H1 (cell line): ENCODE data around the gene TUT4. TPM values are rescaled to one million over a fixed set of nuclear protein-coding genes. Genes with fewer than 3 reads are reported as not detected.

ENCODE experiments used
- CTCF ChIA-PET: fragments of 300-600 bp; sonication (Branson Sonifier 250); formaldehyde crosslinking; loops from one replicate; lab custom pipeline; 2021; ENCODE audit not compliant: partially characterized antibody; lab: Charles Lee
- POLR2A ChIA-PET: fragments of 300-600 bp; sonication (Branson Sonifier 250); formaldehyde crosslinking; loops from one replicate; lab custom pipeline; 2021; ENCODE audit warnings: inconsistent platforms; ENCODE audit not compliant: partially characterized antibody; lab: Charles Lee
- DNase-seq, 2 experiments: peaks; one replicate each; pipeline versions ENCODE4 v3.0.0 to v3.0.0-alpha.2; 2010 to 2022; ENCODE audit warnings: low spot score in 2 of 2, low read depth in 1 of 2, mixed read lengths in 1 of 2
- FAIRE-seq: peaks from 2 replicates; lab custom pipeline; 2011; peaks lifted over from hg19 to GRCh38; lab: Jason Lieb, UNC
- H2AFZ ChIP-seq: 2 replicates; pipeline ENCODE4 v1.8.1; 2012; ENCODE audit warnings: low read length, inconsistent platforms
- H2AK5ac ChIP-seq: 2 replicates; pipeline ENCODE4 v1.6.1; 2013; ENCODE audit warnings: low read depth, low read length
- H2BK120ac ChIP-seq: replicated peaks from 2 replicates; pipeline ENCODE3; 2013; ENCODE audit warnings: low read depth, low read length, inconsistent platforms
- H2BK12ac ChIP-seq: 2 replicates; pipeline ENCODE4 v1.6.1; 2013; ENCODE audit warnings: low read depth, low read length
- H2BK15ac ChIP-seq: 2 replicates; pipeline ENCODE4 v1.6.1; 2013; ENCODE audit warnings: low read length
- H2BK20ac ChIP-seq: 2 replicates; pipeline ENCODE4 v1.6.1; 2013; ENCODE audit warnings: low read length
- H2BK5ac ChIP-seq: 2 replicates; pipeline ENCODE4 v1.6.1; 2013; ENCODE audit warnings: low read depth, low read length
- H3K14ac ChIP-seq: 2 replicates; pipeline ENCODE4 v1.6.1; 2013; ENCODE audit warnings: inconsistent platforms; ENCODE audit not compliant: insufficient read length
- H3K18ac ChIP-seq: 2 replicates; pipeline ENCODE4 v1.6.1; 2013; ENCODE audit warnings: low read length; ENCODE audit errors: extremely low read depth
- H3K23ac ChIP-seq: 2 replicates; pipeline ENCODE4 v1.6.1; 2013; ENCODE audit warnings: inconsistent platforms; ENCODE audit not compliant: insufficient read length
- H3K23me2 ChIP-seq: 2 replicates; pipeline ENCODE4 v1.6.1; 2013; ENCODE audit warnings: low read depth, low read length
- H3K27ac ChIP-seq: 2 replicates; pipeline ENCODE4 v1.6.1; 2011; ENCODE audit warnings: low read depth, low read length, inconsistent platforms
- H3K27me3 ChIP-seq, 4 experiments: replicated peaks in 1 of 4; 1 replicate in 1 of 4; 2 replicates in 3 of 4; pipeline versions ENCODE4 v1.6.1 to v1.8.1; 2011 to 2013; ENCODE audit warnings: low read length in 3 of 4, mild to moderate bottlenecking in 3 of 4, inconsistent platforms in 2 of 4, mixed read lengths in 2 of 4, moderate library complexity in 1 of 4; ENCODE audit not compliant: control insufficient read depth in 3 of 4, insufficient read depth in 3 of 4; ENCODE audit errors: extremely low read depth in 1 of 4
- H3K36me3 ChIP-seq, 4 experiments: 2 replicates each; pipeline versions ENCODE4 v1.6.1 to v1.8.1; 2011 to 2013; ENCODE audit warnings: mild to moderate bottlenecking in 4 of 4, low read length in 3 of 4, moderate library complexity in 2 of 4, control low read depth in 1 of 4, inconsistent platforms in 1 of 4; ENCODE audit not compliant: insufficient read depth in 4 of 4, control insufficient read depth in 2 of 4
- H3K4ac ChIP-seq: replicated peaks from 2 replicates; pipeline ENCODE3; 2013; ENCODE audit warnings: low read length, low read depth, mixed read lengths, inconsistent platforms; ENCODE audit not compliant: insufficient read length
- H3K4me1 ChIP-seq, 4 experiments: replicated peaks in 1 of 4; 1 replicate in 1 of 4; 2 replicates in 3 of 4; pipeline versions ENCODE4 v1.6.1 to v1.8.1; 2011 to 2013; ENCODE audit warnings: low read length in 3 of 4, inconsistent platforms in 2 of 4, mixed read lengths in 1 of 4; ENCODE audit not compliant: insufficient read depth in 4 of 4, control insufficient read depth in 3 of 4
- H3K4me2 ChIP-seq, 2 experiments: 2 replicates each; pipeline versions ENCODE4 v1.6.1 to v1.8.1; 2011 to 2013; ENCODE audit warnings: low read depth in 2 of 2, low read length in 2 of 2, control low read depth in 1 of 2, inconsistent platforms in 1 of 2, mild to moderate bottlenecking in 1 of 2; ENCODE audit not compliant: insufficient read depth in 1 of 2
- H3K4me3 ChIP-seq, 4 experiments: fragments of 200-600, 300-600 bp in 1 of 4; sonication (generic), shearing (Covaris generic), sonication (Bioruptor Twin) in 1 of 4; 2 replicates each; pipeline versions ENCODE4 v1.5.1 to v1.8.1; 2011 to 2016; ENCODE audit warnings: low read length in 4 of 4, low read depth in 3 of 4, control low read depth in 2 of 4, inconsistent platforms in 2 of 4, mild to moderate bottlenecking in 2 of 4, mixed read lengths in 1 of 4, moderate library complexity in 1 of 4; ENCODE audit not compliant: insufficient read depth in 2 of 4; ENCODE audit errors: extremely low read depth in 1 of 4
- H3K56ac ChIP-seq: replicated peaks from 2 replicates; pipeline ENCODE3; 2013; ENCODE audit warnings: low read depth, mild to moderate bottlenecking, mixed read lengths, low read length, inconsistent platforms; ENCODE audit not compliant: insufficient read length
- H3K79me1 ChIP-seq: 2 replicates; pipeline ENCODE4 v1.6.1; 2013; ENCODE audit warnings: low read depth, low read length, control low read depth
- H3K79me2 ChIP-seq, 2 experiments: 2 replicates each; pipeline versions ENCODE4 v1.6.1 to v1.8.1; 2012 to 2013; ENCODE audit warnings: low read length in 2 of 2, mild to moderate bottlenecking in 2 of 2, inconsistent platforms in 1 of 2; ENCODE audit not compliant: insufficient read depth in 2 of 2, control insufficient read depth in 1 of 2
- H3K9ac ChIP-seq, 4 experiments: replicated peaks in 1 of 4; 1 replicate in 1 of 4; 2 replicates in 3 of 4; pipeline versions ENCODE4 v1.6.1 to v1.8.1; 2011 to 2013; ENCODE audit warnings: low read depth in 3 of 4, low read length in 3 of 4, control low read depth in 2 of 4, mild to moderate bottlenecking in 2 of 4, moderate library complexity in 2 of 4, inconsistent platforms in 1 of 4; ENCODE audit errors: extremely low read depth in 1 of 4
- H3K9me3 ChIP-seq, 2 experiments: 2 replicates each; pipeline versions ENCODE4 v1.6.1 to v1.8.1; 2012 to 2013; ENCODE audit warnings: mild to moderate bottlenecking in 2 of 2, moderate library complexity in 2 of 2, control low read depth in 1 of 2, inconsistent platforms in 1 of 2, low read depth in 1 of 2, low read length in 1 of 2, mixed read lengths in 1 of 2; ENCODE audit not compliant: insufficient read depth in 2 of 2
- H4K20me1 ChIP-seq, 2 experiments: replicated peaks in 1 of 2; 2 replicates each; pipeline versions ENCODE3 to v1.8.1; 2011 to 2013; ENCODE audit warnings: inconsistent platforms in 2 of 2, low read length in 2 of 2, mild to moderate bottlenecking in 1 of 2; ENCODE audit not compliant: insufficient read depth in 2 of 2, control insufficient read depth in 1 of 2
- H4K5ac ChIP-seq: 2 replicates; pipeline ENCODE4 v1.6.1; 2013; ENCODE audit warnings: low read length, low read depth, mixed read lengths, inconsistent platforms; ENCODE audit not compliant: insufficient read length
- H4K8ac ChIP-seq: 2 replicates; pipeline ENCODE4 v1.8.0; 2013; ENCODE audit warnings: mild to moderate bottlenecking, moderate library complexity, low read length, inconsistent platforms; ENCODE audit not compliant: insufficient read depth; ENCODE audit errors: extremely low read depth
- H4K91ac ChIP-seq: replicated peaks from 2 replicates; pipeline ENCODE3; 2013; ENCODE audit warnings: low read length, mixed read lengths, inconsistent platforms; ENCODE audit not compliant: insufficient read length
- GTF2F1 ChIP-seq: IDR thresholded peaks from 2 replicates; pipeline ENCODE4 v1.6.1; 2012; ENCODE audit warnings: low read depth, low read length, improper control_type of control experiment, borderline replicate concordance
- JUND ChIP-seq: IDR thresholded peaks from 2 replicates; pipeline ENCODE4 v1.6.1; 2011; ENCODE audit warnings: mild to moderate bottlenecking, improper control_type of control experiment, low read length
- WGBS, 2 experiments: shearing (Covaris generic) in 1 of 2; methylation state at CpG; one replicate each; pipeline versions ENCODE4 v1.1.6 to v1.1.7; 2013 to 2015; ENCODE audit warnings: low lambda C conversion rate in 2 of 2, mixed read lengths in 2 of 2, inconsistent platforms in 1 of 2, low coverage in 1 of 2, missing lambda C conversion rate in 1 of 2; ENCODE audit not compliant: insufficient replicate concordance in 2 of 2, insufficient coverage in 1 of 2, insufficient read length in 1 of 2; ENCODE audit errors: extremely low coverage in 1 of 2, missing lambda C conversion rate in 1 of 2; 5-methylcytosine and 5-hydroxymethylcytosine counted together
- polyA plus RNA-seq, 7 experiments: library from polyadenylated mRNA; depleted of rRNA in 3 of 7; stranded (reverse) in 5 of 7; unstranded in 2 of 7; fragments of >200 nt in 5 of 7; fragments of 200-250 nt in 2 of 7; gene quantifications; 1 replicate in 5 of 7; 2 replicates in 1 of 7; 4 replicates in 1 of 7; pipeline versions ENCODE4 v1.2.1 to v1.2.3, GENCODE V29; 2011 to 2013; ENCODE audit warnings: missing spikeins in 2 of 7, mixed read lengths in 2 of 7
- total RNA-seq: library from RNA; stranded (reverse); fragmentation: NEBNext Ultra II Directional; extraction: Animal tissue kit (Norgen Biotek cat#: 25700); gene quantifications from 2 replicates; pipeline ENCODE4 v1.2.1, GENCODE V29; 2021

The TUT4 gene
- total and polyA plus RNA-seq, 2 of the 8 experiments (the other 6 are each of a cell fraction or from before 2014, with no cell fraction given): 54.5 to 63.3 TPM

DNA sequence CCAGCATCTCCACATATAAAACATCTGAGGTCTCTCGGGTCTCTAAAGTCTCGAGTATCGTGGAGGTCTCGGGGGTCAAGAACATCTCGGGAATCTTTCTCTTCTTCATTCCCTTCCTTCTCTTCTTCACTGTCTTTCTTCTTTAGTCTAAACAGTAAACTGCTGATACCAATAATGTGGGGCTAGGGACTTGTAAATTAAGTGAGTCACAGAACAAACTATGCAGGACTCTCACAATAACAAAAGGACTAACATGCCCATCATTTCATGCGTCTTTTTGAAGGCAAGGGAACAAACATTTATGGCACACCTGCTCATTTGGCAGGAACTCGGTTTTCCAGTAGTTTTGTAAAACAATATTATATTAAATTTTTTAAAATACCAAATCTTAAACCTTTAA, 116.1 kb downstream of the TUT4 start:
- no peaks in the 10 kb centered on the region for H3K23me2 ChIP-seq
- no peak overlapping the region for H4K8ac ChIP-seq
- H3K27me3 ChIP-seq: no peaks in the 10 kb centered on the region
- no peak overlapping the region for H3K14ac ChIP-seq
- TF ChIP-seq JUND (peak; percentile 51; the same call in 1 of the 2 replicates), GTF2F1 (no peak)
- no peak overlapping the region for H2BK15ac ChIP-seq
- H3K23ac ChIP-seq: no peak overlapping the region
- H3K27ac ChIP-seq: no peak overlapping the region
- no peak overlapping the region for H2AK5ac ChIP-seq
- H3K4ac ChIP-seq: no peak overlapping the region
- no peak overlapping the region for H4K5ac ChIP-seq
- no peaks in the 10 kb centered on the region for H3K79me2 ChIP-seq
- no peak for FAIRE-seq
- H3K9me3 ChIP-seq: no peaks in the 10 kb centered on the region
- no peak overlapping the region for H2BK5ac ChIP-seq
- POLR2A ChIA-PET: interaction anchor here (0.6 to 1.4 kb wide), 3 partner anchors 8 to 25 kb away, joined by 3 read pairs; no protein-coding TSS in a partner anchor
- no peak overlapping the region for H2BK12ac ChIP-seq
- no peak for DNase-seq
- H3K36me3 ChIP-seq: peaks cover 0 to 27% (median 7%) of the 10 kb centered on the region in 4 experiments; a peak in 5 of 8 replicates
- no peak overlapping the region for H3K18ac ChIP-seq
- no peak overlapping the region for H2BK20ac ChIP-seq
- no peak overlapping the region for H2BK120ac ChIP-seq
- H4K20me1 ChIP-seq: no peaks in the 10 kb centered on the region
- H4K91ac ChIP-seq: no peak overlapping the region
- 75% methylated on average over 7 of the region's 7 CpGs; no CpG with 5 or more reads in 1 of the 2 experiments for WGBS, 2 experiments
- no peak overlapping the region for H3K4me3 ChIP-seq
- H3K4me1 ChIP-seq: peaks cover 0 to 3% (median 0%) of the 10 kb centered on the region in 4 experiments; a peak in 2 of 7 replicates
- H3K9ac ChIP-seq: no peak overlapping the region
- H2AFZ ChIP-seq: no peak overlapping the region
- no peak overlapping the region for H3K4me2 ChIP-seq
- H3K56ac ChIP-seq: no peak overlapping the region
- CTCF ChIA-PET: no interaction called here
- no peaks in the 10 kb centered on the region for H3K79me1 ChIP-seq
